Smooth muscle cell (in vitro differentiated cells): Measurements from ENCODE around the gene UBXN4. TPM values are rescaled to one million over a fixed set of nuclear protein-coding genes. Genes with fewer than 3 reads are reported as not detected.
A peak's percentile ranks its signal among the peaks of the same experiment; 100 is the strongest.

ENCODE experiments used
- DNase-seq: peaks from one replicate; lab custom pipeline; 2025; ENCODE audit not compliant: unreplicated experiment; lab: John Stamatoyannopoulos, UW
- H2AFZ ChIP-seq: fragments of 200-600 bp; sonication (generic); 2 replicates; pipeline ENCODE4 v1.6.0; 2016; ENCODE audit warnings: antibody characterized with exemption, low read depth, mild to moderate bottlenecking
- H3F3A ChIP-seq: fragments of 200-600 bp; sonication (generic); 2 replicates; pipeline ENCODE4 v1.6.0; 2017; ENCODE audit warnings: antibody characterized with exemption, low read depth
- H3K27ac ChIP-seq: fragments of 200-600 bp; sonication (generic); 2 replicates; pipeline ENCODE4 v1.5.1; 2016; ENCODE audit warnings: low read depth, mild to moderate bottlenecking
- H3K27me3 ChIP-seq: fragments of 200-600 bp; sonication (generic); 2 replicates; pipeline ENCODE4 v1.6.1; 2016; ENCODE audit warnings: low read depth, mild to moderate bottlenecking
- H3K36me3 ChIP-seq: fragments of 200-600 bp; sonication (generic); 2 replicates; pipeline ENCODE4 v1.5.1; 2016; ENCODE audit warnings: low read depth
- H3K4me1 ChIP-seq: fragments of 200-600 bp; sonication (generic); 2 replicates; pipeline ENCODE4 v1.5.1; 2016; ENCODE audit warnings: low read depth
- H3K4me2 ChIP-seq: fragments of 200-600 bp; sonication (generic); 2 replicates; pipeline ENCODE4 v1.6.0; 2016; ENCODE audit warnings: mild to moderate bottlenecking
- H3K4me3 ChIP-seq: fragments of 200-600 bp; sonication (generic); 2 replicates; pipeline ENCODE4 v1.5.1; 2016; ENCODE audit warnings: mild to moderate bottlenecking
- H3K79me2 ChIP-seq: fragments of 200-600 bp; sonication (generic); 2 replicates; pipeline ENCODE4 v1.6.0; 2016; ENCODE audit warnings: low read depth, mild to moderate bottlenecking
- H3K9ac ChIP-seq: fragments of 200-600 bp; sonication (generic); 2 replicates; pipeline ENCODE4 v1.6.0; 2016; ENCODE audit warnings: low read depth
- H3K9me3 ChIP-seq: fragments of 200-600 bp; sonication (generic); replicated peaks from 2 replicates; pipeline ENCODE4 v1.5.1; 2016; ENCODE audit warnings: low read depth
- H4K20me1 ChIP-seq: fragments of 200-600 bp; sonication (generic); 2 replicates; pipeline ENCODE4 v1.6.0; 2016; ENCODE audit warnings: low read depth
- WGBS: methylation state at CpG from one replicate; pipeline ENCODE4 v1.1.7; 2016; ENCODE audit warnings: low lambda C conversion rate; 5-methylcytosine and 5-hydroxymethylcytosine counted together
- polyA plus RNA-seq: library from polyadenylated mRNA; unstranded; fragments of >200 nt; fragmentation: Nextera tagmentation; extraction: Ambion mirVana; gene quantifications from 2 replicates; pipeline ENCODE4 v1.2.1, GENCODE V29; 2016
- total RNA-seq: library from RNA; depleted of rRNA; stranded (reverse); fragments of >200 nt; gene quantifications from 2 replicates; pipeline ENCODE4 v1.2.3, GENCODE V29; 2014
- TF ChIP-seq, protein P1 (sequence below): fragments of 200-600 bp; sonication (generic); IDR thresholded peaks from 2 replicates; pipeline ENCODE4 v1.5.1; 2017; ENCODE audit warnings: borderline replicate concordance, mild to moderate bottlenecking, antibody characterized with exemption; ENCODE audit not compliant: insufficient read depth, poor library complexity, severe bottlenecking

The UBXN4 gene
- total and polyA plus RNA-seq, 2 experiments from 2014 or later: 87.1 to 130 TPM

DNA sequence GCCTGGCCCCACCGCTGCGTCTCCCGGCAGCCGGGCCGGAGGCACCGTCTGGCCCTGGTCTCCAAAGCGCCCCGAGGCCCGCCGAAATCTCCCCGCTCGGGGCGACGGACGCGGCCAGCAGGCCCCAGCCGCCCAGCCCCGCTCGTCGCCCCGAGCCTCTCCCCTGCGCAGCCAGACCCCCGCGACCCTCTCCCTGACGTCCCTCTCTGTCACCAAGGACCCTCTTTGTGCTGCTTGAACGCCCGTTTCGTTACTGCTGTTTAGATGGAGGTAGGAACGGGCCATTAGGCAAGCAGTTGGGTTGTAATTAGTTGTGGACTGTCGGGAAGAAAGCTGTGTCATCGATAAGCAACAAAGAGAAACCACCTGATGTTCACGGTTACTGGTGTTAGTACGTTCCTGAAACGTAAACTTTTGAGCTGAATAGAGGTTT, 686 bp downstream of the UBXN4 start:
- Histone ChIP-seq H3K4me1 (peaks cover 25% of the 10 kb centered on the region), H3K4me3 (peak overlapping the region; percentile 87), H3K79me2 (peaks cover 54% of the 10 kb centered on the region), H3K27ac (peak overlapping the region; percentile 97), H4K20me1 (peaks cover 46% of the 10 kb centered on the region), H3K36me3 (no peaks in the 10 kb centered on the region), H3F3A (peaks cover 5% of the 10 kb centered on the region), H2AFZ (peak overlapping the region; percentile 33), H3K9me3 (no peaks in the 10 kb centered on the region), H3K4me2 (peak overlapping the region; percentile 92), H3K9ac (peak overlapping the region; percentile 98), H3K27me3 (no peaks in the 10 kb centered on the region)
- under 1% methylated on average over 32 of the region's 34 CpGs for WGBS
- DNase-seq: no peak
- TF ChIP-seq, protein P1, sequence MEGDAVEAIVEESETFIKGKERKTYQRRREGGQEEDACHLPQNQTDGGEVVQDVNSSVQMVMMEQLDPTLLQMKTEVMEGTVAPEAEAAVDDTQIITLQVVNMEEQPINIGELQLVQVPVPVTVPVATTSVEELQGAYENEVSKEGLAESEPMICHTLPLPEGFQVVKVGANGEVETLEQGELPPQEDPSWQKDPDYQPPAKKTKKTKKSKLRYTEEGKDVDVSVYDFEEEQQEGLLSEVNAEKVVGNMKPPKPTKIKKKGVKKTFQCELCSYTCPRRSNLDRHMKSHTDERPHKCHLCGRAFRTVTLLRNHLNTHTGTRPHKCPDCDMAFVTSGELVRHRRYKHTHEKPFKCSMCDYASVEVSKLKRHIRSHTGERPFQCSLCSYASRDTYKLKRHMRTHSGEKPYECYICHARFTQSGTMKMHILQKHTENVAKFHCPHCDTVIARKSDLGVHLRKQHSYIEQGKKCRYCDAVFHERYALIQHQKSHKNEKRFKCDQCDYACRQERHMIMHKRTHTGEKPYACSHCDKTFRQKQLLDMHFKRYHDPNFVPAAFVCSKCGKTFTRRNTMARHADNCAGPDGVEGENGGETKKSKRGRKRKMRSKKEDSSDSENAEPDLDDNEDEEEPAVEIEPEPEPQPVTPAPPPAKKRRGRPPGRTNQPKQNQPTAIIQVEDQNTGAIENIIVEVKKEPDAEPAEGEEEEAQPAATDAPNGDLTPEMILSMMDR: no peak

DNA sequence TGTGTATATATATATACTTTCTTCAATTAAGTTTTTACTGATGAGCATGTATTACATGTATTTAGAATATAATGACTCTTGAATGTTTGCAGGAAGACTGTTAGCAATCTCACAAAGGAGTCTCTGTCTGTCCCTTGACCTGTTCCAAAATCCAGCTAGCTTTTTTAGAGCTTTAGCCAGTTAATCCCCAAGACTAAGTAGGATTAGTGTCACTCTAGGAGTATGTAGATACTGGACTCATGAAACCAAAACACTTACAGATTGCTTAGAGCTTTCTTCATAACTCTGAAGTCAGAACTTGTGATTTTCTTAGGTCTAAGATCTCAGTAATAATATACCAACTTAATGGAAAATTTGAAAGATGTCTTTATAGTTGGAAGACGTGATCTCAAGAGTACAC, 2.2 kb downstream of the UBXN4 start:
- H3K36me3 ChIP-seq: no peaks in the 10 kb centered on the region
- DNase-seq: no peak
- H3K4me1 ChIP-seq: peaks cover 25% of the 10 kb centered on the region
- H3K9ac ChIP-seq: peak overlapping the region; percentile 98
- H2AFZ ChIP-seq: no peak overlapping the region
- peak overlapping the region; percentile 97 for H3K27ac ChIP-seq
- peaks cover 61% of the 10 kb centered on the region for H4K20me1 ChIP-seq
- H3K4me2 ChIP-seq: peak overlapping the region; percentile 92
- TF ChIP-seq, protein P1: no peak
- no peaks in the 10 kb centered on the region for H3K27me3 ChIP-seq
- WGBS: 33% methylated on average over 1 of the region's 1 CpG
- no peaks in the 10 kb centered on the region for H3K9me3 ChIP-seq
- H3K79me2 ChIP-seq: peaks cover 68% of the 10 kb centered on the region
- H3K4me3 ChIP-seq: peak overlapping the region; percentile 87
- H3F3A ChIP-seq: peaks cover 5% of the 10 kb centered on the region

DNA sequence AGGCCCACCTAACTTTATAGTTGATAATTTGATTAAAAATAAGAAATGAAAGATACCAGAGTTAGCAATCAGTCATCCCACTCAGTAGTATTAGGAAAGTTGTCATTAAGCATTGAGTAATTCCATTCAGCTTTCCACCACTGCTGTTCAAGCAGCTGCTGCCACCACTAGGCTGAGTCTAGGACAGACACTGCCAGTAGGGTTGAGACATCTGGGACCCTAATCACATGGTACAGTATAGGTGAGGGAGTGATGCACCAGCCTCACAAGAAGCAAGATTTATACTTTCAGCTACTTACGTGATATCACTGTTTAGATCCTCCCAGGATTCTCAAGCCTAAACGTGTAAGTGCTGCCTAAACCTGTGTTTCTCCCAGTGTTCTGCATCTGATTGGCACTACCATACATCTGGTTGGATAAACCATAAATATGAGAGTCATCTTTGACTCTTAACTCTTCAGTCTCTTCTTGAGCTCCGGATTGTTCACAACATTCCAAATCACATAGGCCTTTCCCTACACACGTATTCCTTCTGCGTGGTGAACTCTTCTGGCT, 3.2 kb downstream of the UBXN4 start:
- Histone ChIP-seq H3K4me1 (peaks cover 25% of the 10 kb centered on the region), H3K27ac (peak overlapping the region; percentile 97), H3K36me3 (peaks cover 6% of the 10 kb centered on the region), H3K4me3 (peak overlapping the region; percentile 87), H4K20me1 (peaks cover 69% of the 10 kb centered on the region), H3K9ac (no peak overlapping the region), H2AFZ (no peak overlapping the region), H3F3A (peaks cover 5% of the 10 kb centered on the region), H3K27me3 (no peaks in the 10 kb centered on the region), H3K79me2 (peaks cover 77% of the 10 kb centered on the region), H3K9me3 (no peaks in the 10 kb centered on the region), H3K4me2 (peak overlapping the region; percentile 92)
- no peak for DNase-seq
- TF ChIP-seq, protein P1: no peak
- WGBS: 77% methylated on average over 5 of the region's 5 CpGs

DNA sequence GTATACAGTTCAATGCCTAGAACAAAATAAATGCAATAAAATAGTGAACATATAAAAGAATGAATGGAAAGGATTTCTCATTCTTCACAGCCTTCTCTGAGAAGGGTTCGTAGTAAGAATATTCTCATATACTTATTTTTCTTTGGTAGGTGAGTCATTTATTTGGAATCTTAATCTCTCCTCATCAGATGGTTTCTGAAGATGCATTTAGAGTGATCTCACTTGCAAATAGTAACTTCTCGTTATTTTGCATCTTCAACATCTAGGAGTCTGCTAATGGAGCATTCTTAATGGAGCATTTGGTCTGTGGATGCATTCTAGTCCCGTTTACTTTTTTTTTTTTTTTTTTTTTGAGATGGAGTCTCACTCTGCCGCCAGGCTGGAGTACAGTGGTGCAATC, 3.9 kb downstream of the UBXN4 start:
- TF ChIP-seq, protein P1: no peak

More for the DNA sequence above, 3.9 kb downstream of the UBXN4 start:
- H2AFZ ChIP-seq: no peak overlapping the region
- no peak for DNase-seq
- H3K9me3 ChIP-seq: no peaks in the 10 kb centered on the region
- peak overlapping the region; percentile 92 for H3K4me2 ChIP-seq
- peaks cover 76% of the 10 kb centered on the region for H4K20me1 ChIP-seq
- H3K9ac ChIP-seq: no peak overlapping the region
- peak overlapping the region; percentile 97 for H3K27ac ChIP-seq
- H3K4me1 ChIP-seq: peaks cover 25% of the 10 kb centered on the region
- no peak overlapping the region for H3K4me3 ChIP-seq
- H3K36me3 ChIP-seq: peaks cover 9% of the 10 kb centered on the region
- peaks cover 84% of the 10 kb centered on the region for H3K79me2 ChIP-seq
- H3F3A ChIP-seq: peaks cover 5% of the 10 kb centered on the region
- no peaks in the 10 kb centered on the region for H3K27me3 ChIP-seq
- WGBS: 38% methylated on average over 3 of the region's 4 CpGs
